Activated naive CD4-positive, alpha-beta T cell treated with anti-CD3 and anti-CD28 coated beads, Interleukin-2, amount 10 ng/mL, durations not matched to agents 7 days and 5 days (primary cell): ENCODE data around the gene WDR53.
"Not testable (repeated sequence)": the region's sequence is repeated elsewhere in the genome, so short reads cannot be mapped to it uniquely, and the experiment has no call there.

Experiments
- CTCF ChIA-PET: fragments of 350-600 bp; sonication (Branson Sonifier 250); formaldehyde crosslinking; loops from one replicate; lab custom pipeline; 2021; ENCODE audit warnings: antibody characterized with exemption; lab: Charles Lee
- DNase-seq: peaks from one replicate; pipeline ENCODE4 v3.0.0-alpha.2; 2020
- H3K27ac Mint-ChIP-seq: one replicate; pipeline ENCODE4 v1.8.0; 2021; ENCODE audit warnings: mild to moderate bottlenecking, moderate library complexity, mixed read lengths
- H3K27me3 Mint-ChIP-seq: one replicate; pipeline ENCODE4 v1.8.0; 2021; ENCODE audit warnings: mild to moderate bottlenecking, mixed read lengths
- H3K36me3 Mint-ChIP-seq: one replicate; pipeline ENCODE4 v1.8.0; 2021; ENCODE audit warnings: mixed read lengths
- H3K4me1 Mint-ChIP-seq: one replicate; pipeline ENCODE4 v1.8.0; 2021; ENCODE audit warnings: mixed read lengths
- H3K4me3 Mint-ChIP-seq: one replicate; pipeline ENCODE4 v1.8.0; 2021; ENCODE audit warnings: mild to moderate bottlenecking, moderate library complexity, mixed read lengths
- H3K9me3 Mint-ChIP-seq: one replicate; pipeline ENCODE4 v1.8.0; 2021; ENCODE audit warnings: mixed read lengths

WDR53 gene

DNA sequence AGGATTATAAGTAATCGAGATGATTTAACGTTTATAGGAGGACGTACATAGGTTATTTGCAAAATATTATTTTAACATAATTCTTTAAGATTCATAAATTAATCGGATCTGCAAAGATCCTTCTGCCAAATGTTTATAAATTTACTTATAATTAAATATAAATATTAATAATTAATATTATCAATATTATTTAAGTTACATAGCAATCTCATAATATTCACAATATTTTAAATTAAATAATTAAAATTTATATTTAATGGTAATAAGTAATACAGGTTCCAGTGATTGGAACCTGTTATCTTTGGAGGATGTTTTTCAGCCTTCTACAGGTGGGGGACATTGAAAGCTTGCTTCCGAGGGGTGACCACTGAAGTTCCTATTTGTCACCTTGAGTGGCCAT is 16.1 kb downstream of the WDR53 start:
- no peak overlapping the region for H3K4me3 Mint-ChIP-seq
- DNase-seq = no peak
- no peak overlapping the region for H3K27ac Mint-ChIP-seq
- peaks cover 21% of the 10 kb centered on the region for H3K9me3 Mint-ChIP-seq
- H3K27me3 Mint-ChIP-seq = peaks cover 11% of the 10 kb centered on the region
- CTCF ChIA-PET = interaction anchor here (1.1 kb wide), 1 partner anchor 23 kb away, joined by 4 read pairs; no protein-coding TSS in a partner anchor
- H3K36me3 Mint-ChIP-seq = peaks cover 15% of the 10 kb centered on the region
- H3K4me1 Mint-ChIP-seq = no peaks in the 10 kb centered on the region

DNA sequence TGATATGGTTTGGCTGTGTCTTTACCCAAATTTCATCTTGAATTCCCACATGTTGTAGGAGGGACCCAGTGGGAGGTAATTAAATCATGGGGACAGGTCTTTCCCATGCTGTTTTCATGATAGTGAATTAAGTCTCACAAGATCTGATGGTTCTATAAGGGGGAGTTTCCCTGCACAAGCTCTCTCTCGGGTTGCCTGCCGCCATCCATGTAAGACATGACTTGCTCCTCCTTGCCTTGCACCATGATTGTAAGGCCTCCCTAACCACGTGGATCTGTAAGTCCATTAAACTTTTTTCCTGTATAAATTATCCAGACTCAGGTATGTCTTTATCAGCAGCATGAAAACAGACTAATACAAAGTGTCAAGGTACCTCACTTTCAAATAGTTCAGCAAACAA is 18.2 kb downstream of the WDR53 start:
- H3K4me1 Mint-ChIP-seq, DNase-seq, H3K27ac Mint-ChIP-seq, CTCF ChIA-PET, H3K4me3 Mint-ChIP-seq: not testable (repeated sequence)
- Mint-ChIP-seq H3K27me3 (peaks cover 25% of the 10 kb centered on the region), H3K36me3 (peaks cover 13% of the 10 kb centered on the region), H3K9me3 (peaks cover 21% of the 10 kb centered on the region)

DNA sequence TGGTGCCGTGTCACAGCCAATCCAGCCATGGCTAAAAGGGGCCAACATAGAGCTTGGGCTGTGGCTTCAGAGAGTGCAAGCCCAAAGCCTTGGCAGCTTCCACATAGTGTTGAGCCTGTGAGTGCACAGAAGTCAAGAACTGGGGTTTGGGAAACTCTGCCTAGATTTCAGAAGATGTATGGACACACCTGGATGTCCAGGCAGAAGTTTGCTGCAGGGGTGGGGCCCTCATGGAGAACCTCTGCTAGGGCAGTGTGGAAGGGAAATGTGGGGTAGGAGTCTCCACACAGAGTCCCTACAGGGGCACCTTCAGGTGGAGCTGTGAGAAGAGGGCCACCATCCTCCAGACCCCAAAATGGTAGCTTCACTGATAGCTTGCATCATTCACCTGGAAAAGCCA is 19.0 kb downstream of the WDR53 start:
- Mint-ChIP-seq H3K36me3 (peaks cover 12% of the 10 kb centered on the region), H3K27me3 (peaks cover 31% of the 10 kb centered on the region), H3K9me3 (peaks cover 21% of the 10 kb centered on the region)
- H3K27ac Mint-ChIP-seq, H3K4me3 Mint-ChIP-seq, H3K4me1 Mint-ChIP-seq, DNase-seq, CTCF ChIA-PET: not testable (repeated sequence)

DNA sequence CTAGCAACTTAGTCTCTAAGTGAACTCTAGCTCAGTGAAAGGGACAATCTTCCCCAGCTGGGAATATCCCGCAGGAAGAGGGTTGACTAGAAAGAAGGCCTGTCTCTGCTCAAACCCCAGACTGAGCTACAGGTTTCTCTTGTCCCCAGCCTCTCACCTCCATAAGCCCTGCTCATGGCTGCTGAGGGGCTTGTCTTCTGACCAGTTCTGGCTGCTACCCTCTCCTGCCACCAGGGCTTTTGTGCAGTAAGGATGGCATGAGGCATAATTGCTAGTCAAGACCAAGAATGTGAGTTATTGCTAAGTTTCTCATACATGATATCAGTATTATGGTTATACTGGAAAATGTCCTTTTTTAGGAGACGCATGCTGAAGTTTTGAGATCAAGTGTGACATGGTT is 21.3 kb downstream of the WDR53 start:
- Mint-ChIP-seq H3K36me3 (peaks cover 10% of the 10 kb centered on the region), H3K4me1 (no peaks in the 10 kb centered on the region), H3K4me3 (no peak overlapping the region), H3K9me3 (peaks cover 21% of the 10 kb centered on the region), H3K27ac (no peak overlapping the region), H3K27me3 (peaks cover 31% of the 10 kb centered on the region)
- CTCF ChIA-PET = no interaction called here
- no peak for DNase-seq

DNA sequence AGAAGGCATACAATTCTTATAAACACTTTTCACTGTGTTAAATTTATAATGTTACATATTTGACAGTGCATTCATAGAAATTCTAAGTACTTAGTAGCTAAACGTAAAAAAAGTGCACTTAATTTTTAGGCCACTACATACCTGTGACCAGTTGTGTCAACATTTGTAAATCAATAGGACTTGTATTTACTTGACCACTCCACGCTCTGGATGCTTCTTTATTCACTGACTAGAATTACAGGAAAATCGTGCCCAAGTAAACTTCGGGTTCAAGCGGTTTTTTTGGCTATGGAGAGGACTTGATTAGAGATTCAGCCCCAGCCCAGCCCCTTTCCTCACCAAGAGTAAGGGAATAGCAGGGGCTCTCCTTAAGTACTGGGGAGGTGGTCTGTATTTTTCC is 21.8 kb downstream of the WDR53 start:
- Mint-ChIP-seq H3K27me3 (peaks cover 31% of the 10 kb centered on the region), H3K4me3 (no peak overlapping the region), H3K9me3 (peaks cover 21% of the 10 kb centered on the region), H3K4me1 (no peaks in the 10 kb centered on the region), H3K27ac (no peak overlapping the region), H3K36me3 (peaks cover 8% of the 10 kb centered on the region)
- CTCF ChIA-PET = no interaction called here
- DNase-seq = no peak

DNA sequence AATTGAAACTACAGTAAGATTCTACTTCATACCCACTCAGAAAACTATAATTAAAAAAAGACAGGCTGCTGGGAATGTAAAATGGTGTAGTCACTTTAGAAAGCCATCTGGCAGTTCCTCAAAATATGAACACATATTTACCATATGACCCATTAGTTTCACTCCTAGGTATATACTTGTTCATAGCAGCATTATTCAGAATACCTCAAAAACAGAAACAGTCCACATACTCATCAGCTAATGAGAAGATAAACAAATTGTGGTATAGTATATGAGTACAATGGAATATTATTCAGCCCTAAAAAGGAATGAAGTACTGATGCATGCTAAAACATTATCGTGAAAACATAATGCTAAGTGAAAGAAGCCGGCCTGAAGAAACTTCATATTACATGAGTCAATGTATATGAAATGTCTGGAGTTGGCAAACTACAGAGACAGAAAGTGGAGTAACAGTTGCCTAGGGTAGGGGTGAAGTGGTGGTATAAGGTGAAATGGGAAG is 23.8 kb downstream of the WDR53 start:
- Mint-ChIP-seq H3K4me3 (no peak overlapping the region), H3K36me3 (peaks cover 3% of the 10 kb centered on the region), H3K9me3 (peaks cover 11% of the 10 kb centered on the region), H3K4me1 (no peaks in the 10 kb centered on the region), H3K27ac (no peak overlapping the region), H3K27me3 (peaks cover 31% of the 10 kb centered on the region)
- no peak for DNase-seq
- CTCF ChIA-PET = interaction anchor here (0.9 to 1.1 kb wide), 2 partner anchors 16 kb away, joined by 3 to 4 read pairs; no protein-coding TSS in a partner anchor

DNA sequence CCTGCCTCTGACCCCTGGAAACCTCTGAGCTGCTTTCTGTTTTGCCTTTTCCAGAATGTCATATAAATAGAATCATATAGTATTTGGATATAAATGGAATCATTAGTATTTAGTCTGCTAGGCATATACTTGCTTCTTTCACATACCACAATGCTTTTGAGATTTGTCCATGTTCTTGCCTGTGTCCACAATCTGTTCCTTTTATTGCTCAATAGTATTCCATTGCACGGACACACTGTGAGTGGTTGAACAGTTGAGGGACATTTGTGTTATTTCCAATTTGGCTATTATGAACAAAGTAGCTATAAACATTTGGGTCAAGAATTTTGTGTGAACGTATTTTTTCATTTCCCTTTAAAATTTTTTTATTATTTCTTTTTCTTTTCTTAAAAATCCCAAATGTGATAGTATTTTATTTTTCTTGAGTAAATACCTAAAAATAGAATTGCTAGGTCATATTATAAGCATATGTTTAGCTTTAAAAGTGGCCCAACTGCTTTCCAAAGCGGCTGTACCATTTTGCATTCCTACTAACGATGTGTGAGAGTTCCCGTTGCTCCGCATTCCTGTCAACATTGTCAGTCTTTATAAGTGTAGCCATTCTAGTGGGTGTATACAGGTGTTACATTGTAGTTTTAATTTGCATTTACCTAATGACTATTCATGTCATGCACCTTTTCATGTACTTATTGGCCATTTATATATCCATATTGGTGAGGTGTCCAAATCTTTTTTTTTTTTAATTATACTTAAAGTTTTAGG is 26.5 kb downstream of the WDR53 start:
- Mint-ChIP-seq H3K4me3 (no peak overlapping the region), H3K9me3 (no peaks in the 10 kb centered on the region), H3K36me3 (no peaks in the 10 kb centered on the region), H3K4me1 (peaks cover 4% of the 10 kb centered on the region), H3K27me3 (peaks cover 21% of the 10 kb centered on the region), H3K27ac (no peak overlapping the region)
- CTCF ChIA-PET = interaction anchor here (0.7 to 1.0 kb wide), 3 partner anchors 13 to 68 kb away, joined by 3 to 4 read pairs (median 3); no protein-coding TSS in a partner anchor
- no peak for DNase-seq

DNA sequence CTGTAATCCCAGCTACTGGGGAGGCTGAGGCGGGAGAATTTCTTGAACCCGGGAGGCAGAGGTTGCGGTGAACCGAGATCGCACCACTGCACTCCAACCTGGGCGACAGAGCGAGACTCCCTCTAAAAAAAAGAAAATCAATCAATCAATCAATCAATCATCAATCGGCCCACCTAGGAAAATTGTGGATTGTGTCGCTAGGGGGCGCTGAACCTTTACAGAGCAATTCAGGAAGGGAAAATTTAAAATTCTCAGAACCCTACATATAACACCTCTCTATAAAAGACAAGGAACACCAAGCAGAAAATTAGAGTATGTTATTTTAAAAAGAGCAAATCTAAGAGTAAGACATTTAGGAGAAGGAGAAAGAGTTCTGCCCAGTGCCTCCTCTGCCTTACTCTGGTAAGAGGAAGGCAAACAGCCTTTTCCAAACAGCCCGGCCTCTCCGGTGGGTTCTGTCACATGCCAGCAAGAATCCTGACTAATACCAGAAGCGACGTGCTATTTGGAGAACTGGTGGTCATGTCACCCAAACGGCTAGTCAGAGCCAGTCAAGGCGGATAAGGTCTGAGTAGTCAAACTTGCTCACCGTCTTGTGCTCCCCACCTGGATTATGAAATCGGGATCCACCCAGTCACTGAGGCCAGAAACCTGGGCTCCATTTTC is 30.9 kb downstream of the WDR53 start:
- Mint-ChIP-seq H3K27me3 (peaks cover 13% of the 10 kb centered on the region), H3K4me3 (no peak overlapping the region), H3K4me1 (peaks cover 4% of the 10 kb centered on the region), H3K27ac (no peak overlapping the region), H3K9me3 (no peaks in the 10 kb centered on the region), H3K36me3 (no peaks in the 10 kb centered on the region)
- CTCF ChIA-PET = interaction anchor here (0.6 to 2.8 kb wide), 7 partner anchors 9 to 354 kb away, joined by 3 to 15 read pairs (median 3); partner anchors contain the start of genes FBXO45 and WDR53
- DNase-seq = peak; percentile 78

DNA sequence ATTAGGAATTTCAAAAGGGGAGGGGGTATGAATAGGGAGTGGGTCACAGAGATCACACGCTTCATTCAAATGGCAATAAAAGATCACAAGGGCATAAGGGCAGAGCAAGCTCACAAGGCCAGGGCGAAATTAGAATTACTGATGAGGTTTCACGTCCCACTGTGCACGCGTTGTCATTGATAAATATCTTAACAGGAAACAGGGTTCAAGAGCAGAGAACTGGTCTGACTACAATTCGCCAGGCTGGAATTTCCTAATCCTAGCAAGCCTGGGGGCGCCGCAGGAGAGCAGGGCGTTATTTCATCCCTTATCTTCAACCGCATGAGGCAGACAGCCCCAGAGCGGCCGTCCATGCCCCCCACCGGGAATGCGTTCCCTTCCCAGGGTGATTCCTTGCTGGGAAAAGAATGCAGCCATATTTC is 35.1 kb downstream of the WDR53 start:
- Mint-ChIP-seq H3K9me3 (peaks cover 3% of the 10 kb centered on the region), H3K27me3 (peaks cover 29% of the 10 kb centered on the region), H3K4me1 (peaks cover 11% of the 10 kb centered on the region), H3K27ac (no peak overlapping the region), H3K4me3 (no peak overlapping the region), H3K36me3 (no peaks in the 10 kb centered on the region)
- DNase-seq = no peak
- CTCF ChIA-PET = no interaction called here

DNA sequence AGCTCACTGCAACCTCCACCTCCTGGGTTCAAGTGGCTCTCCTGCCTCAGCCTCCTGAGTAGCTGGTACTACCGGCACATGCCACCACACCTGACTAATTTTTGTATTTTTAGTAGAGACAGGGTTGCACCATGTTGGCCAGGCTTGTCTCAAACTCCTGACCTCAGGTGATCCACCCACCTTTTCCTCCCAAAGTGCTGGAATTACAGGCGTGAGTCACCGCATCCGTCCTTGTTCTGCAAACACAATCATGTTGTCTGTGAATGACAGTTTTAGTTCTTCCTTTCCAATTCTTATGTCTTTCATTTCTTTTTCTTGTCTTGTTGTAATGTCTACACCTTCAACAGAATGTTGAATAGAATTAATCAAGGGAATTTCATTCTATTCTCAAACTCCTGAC is 36.9 kb downstream of the WDR53 start:
- H3K27ac Mint-ChIP-seq = no peak overlapping the region
- peaks cover 3% of the 10 kb centered on the region for H3K9me3 Mint-ChIP-seq
- H3K4me3 Mint-ChIP-seq = no peak overlapping the region
- DNase-seq = no peak
- H3K36me3 Mint-ChIP-seq = no peaks in the 10 kb centered on the region
- H3K4me1 Mint-ChIP-seq = peaks cover 15% of the 10 kb centered on the region
- CTCF ChIA-PET = interaction anchor here (3.1 kb wide), 1 partner anchor 37 kb away, joined by 16 read pairs; the partner anchor contains the start of genes FBXO45 and WDR53
- peaks cover 24% of the 10 kb centered on the region for H3K27me3 Mint-ChIP-seq

DNA sequence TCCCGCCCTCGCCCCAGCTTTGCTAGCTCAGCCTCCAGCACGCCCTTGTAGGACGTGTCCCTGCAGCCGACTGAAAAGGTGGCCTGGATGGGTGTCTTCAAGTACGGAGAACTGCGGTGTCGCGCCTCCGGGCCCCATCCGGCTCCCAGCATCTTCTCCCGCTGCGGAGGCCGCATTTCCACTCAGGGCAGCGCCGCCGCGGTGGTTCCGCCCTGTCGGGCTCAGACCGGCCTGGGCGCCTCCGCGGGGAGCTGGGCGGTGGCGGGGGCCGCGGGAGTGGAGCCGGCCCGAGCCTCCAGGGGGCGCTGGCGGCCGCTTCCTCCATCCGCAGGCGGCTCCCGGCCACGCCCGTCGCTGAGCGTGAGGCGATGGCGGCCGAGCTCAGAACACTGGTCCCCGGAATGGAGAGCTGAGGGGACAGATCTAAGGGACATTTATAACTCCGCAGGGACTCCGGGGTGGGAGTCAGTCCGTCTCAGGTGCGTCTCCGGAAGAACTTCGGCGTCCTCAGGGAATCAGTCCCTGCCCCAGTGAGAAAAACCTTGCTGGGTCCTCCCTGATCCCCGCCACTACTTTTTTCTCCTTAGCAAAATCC is 39.6 kb downstream of the WDR53 start:
- peak; percentile 85 for DNase-seq
- H3K4me1 Mint-ChIP-seq = peaks cover 15% of the 10 kb centered on the region
- CTCF ChIA-PET = interaction anchor here (0.6 to 3.1 kb wide), 33 partner anchors 8 to 640 kb away, joined by 3 to 16 read pairs (median 4); partner anchors contain the start of genes FBXO45, NCBP2, NRROS and PAK2
- H3K36me3 Mint-ChIP-seq = no peaks in the 10 kb centered on the region
- H3K9me3 Mint-ChIP-seq = peaks cover 3% of the 10 kb centered on the region
- peaks cover 24% of the 10 kb centered on the region for H3K27me3 Mint-ChIP-seq
- peak overlapping the region; percentile 65 for H3K4me3 Mint-ChIP-seq
- peak overlapping the region; percentile 85 for H3K27ac Mint-ChIP-seq

DNA sequence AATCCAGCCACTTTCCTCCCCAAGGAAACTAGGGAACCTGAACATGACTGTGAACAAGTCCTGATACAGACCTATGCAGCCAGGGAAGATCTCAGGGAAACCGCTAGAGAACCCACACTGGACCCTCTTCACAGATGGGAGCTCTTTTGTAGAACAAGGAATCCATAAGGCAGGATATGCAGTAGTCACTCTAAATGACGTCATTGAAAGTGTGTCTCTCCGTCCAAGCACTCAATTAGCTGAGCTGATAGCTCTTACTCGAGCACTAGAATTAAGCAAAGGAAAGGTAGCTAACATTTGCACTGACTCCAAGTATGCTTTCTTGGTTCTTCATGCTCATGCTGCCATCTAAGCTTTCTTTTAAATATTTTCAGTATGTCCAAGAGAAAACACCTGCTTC is 43.2 kb downstream of the WDR53 start:
- Mint-ChIP-seq H3K27ac (no peak overlapping the region), H3K36me3 (peaks cover 6% of the 10 kb centered on the region), H3K4me3 (no peak overlapping the region), H3K4me1 (peaks cover 15% of the 10 kb centered on the region), H3K9me3 (peaks cover 21% of the 10 kb centered on the region), H3K27me3 (peaks cover 16% of the 10 kb centered on the region)
- DNase-seq = no peak
- CTCF ChIA-PET = interaction anchor here (0.7 to 1.5 kb wide), 2 partner anchors 79 to 84 kb away, joined by 3 read pairs; no protein-coding TSS in a partner anchor

DNA sequence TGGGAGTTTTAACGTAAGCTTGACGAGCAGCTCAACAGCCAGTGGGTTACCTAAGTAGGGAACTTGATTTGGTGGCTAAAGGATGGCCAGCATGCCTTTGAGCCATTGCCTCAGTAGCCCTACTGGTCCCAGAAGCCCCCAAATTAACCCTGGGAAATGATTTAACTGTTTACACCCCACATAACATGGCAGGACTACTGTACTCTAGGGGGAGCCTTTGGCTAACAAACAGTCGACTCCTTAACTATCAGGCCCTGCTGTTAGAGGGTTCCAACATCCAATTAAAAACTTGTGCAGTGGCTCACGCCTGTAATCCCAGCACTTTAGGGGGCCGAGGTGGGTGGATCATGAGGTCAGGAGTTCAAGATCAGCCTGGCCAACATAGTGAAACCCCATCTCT is 43.8 kb downstream of the WDR53 start:
- H3K27me3 Mint-ChIP-seq = peaks cover 16% of the 10 kb centered on the region
- H3K4me1 Mint-ChIP-seq = peaks cover 15% of the 10 kb centered on the region
- peaks cover 27% of the 10 kb centered on the region for H3K9me3 Mint-ChIP-seq
- CTCF ChIA-PET = interaction anchor here (0.9 to 4.8 kb wide), 8 partner anchors 11 to 308 kb away, joined by 3 to 46 read pairs (median 6); partner anchors contain the start of gene SLC51A
- no peak overlapping the region for H3K27ac Mint-ChIP-seq
- peaks cover 9% of the 10 kb centered on the region for H3K36me3 Mint-ChIP-seq
- DNase-seq = no peak
- no peak overlapping the region for H3K4me3 Mint-ChIP-seq

DNA sequence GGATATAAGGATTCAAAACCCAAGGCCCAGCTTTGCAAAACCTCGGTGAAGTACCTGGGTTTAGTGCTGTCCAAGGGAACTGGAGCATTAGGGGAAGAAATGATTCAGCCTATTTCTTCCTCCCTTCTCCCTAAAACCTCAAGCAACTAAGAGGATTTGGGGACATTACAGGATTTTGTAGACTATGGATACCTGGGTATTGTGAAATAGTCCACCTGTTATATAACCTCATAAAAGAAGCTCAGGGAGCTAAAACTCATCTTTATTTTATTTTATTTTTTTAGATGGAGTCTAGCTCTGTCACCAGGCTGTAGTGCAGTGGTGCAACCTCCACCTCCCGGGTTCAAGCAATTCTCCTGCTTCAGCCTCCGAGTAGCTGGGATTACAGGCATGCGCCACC is 44.5 kb downstream of the WDR53 start:
- peaks cover 11% of the 10 kb centered on the region for H3K4me1 Mint-ChIP-seq
- CTCF ChIA-PET = interaction anchor here (0.9 to 4.8 kb wide), 13 partner anchors 10 to 307 kb away, joined by 3 to 46 read pairs (median 5); partner anchors contain the start of genes RNF168 and SLC51A
- H3K36me3 Mint-ChIP-seq = peaks cover 14% of the 10 kb centered on the region
- peaks cover 13% of the 10 kb centered on the region for H3K27me3 Mint-ChIP-seq
- H3K9me3 Mint-ChIP-seq = peaks cover 34% of the 10 kb centered on the region
- no peak overlapping the region for H3K27ac Mint-ChIP-seq
- no peak overlapping the region for H3K4me3 Mint-ChIP-seq
- no peak for DNase-seq
